Measurements from ENCODE around the gene RND3.

RND3 gene

DNA sequence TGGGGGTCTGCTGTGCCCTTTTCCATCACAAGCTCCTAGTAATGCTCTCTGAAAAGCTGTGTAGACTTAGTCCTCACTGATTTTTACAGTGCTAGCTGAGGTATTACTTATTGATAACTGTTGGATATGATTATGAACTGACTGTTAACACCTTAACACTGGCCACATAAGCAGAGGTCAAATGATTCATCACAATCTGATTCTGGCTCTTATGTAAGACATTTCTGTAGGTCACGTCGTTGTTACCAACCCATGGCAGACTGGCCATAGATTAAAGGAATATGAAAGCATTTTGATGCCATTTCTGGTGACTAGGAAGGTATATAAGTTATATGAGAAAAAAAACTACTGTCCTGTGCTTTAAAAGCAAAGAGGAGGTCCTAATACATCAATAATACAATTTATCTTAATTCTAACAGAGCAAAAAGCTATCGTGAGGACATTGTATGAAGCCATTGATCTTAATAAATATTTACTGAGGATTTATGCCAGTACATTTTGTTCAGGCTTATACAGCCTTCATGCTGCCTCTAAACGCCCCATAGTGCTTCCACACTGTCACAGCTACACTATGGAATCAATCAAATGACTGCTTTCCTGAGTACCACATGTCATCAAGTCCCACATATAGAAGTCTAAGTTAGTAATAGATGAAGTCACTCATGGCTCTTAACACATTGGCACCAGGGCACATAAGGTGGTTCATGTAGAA lies 6.9 kb upstream of the RND3 start:
- no peak for DNase-seq
- intact Hi-C loops (cut with DNase I), result no loop called here

- no peak for DNase-seq
- intact Hi-C loops (cut with DNase I), result no loop called here
These were observed 4.5 kb upstream of the RND3 start for GRCh38 chr2:150491943-150492342.

DNA sequence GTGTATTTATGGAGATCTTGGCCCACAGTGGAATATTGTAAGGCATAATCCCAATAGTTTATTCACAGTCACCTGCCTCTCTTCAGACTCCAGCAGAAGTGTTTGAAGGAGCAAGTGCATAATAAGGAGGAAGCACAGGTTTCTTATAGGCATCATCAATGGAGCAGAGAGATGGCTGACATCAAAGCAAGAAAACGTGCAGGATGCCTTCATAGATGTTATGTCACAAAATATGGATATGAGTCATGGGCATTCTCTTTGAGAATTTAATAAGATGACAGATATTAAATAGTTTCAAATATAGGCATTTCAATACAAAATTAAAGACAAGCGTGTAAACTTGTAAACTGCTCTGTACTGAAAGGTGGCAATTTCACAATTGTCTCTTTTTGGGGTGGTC lies 4.0 kb upstream of the RND3 start:
- DNase-seq, result no peak
- intact Hi-C loops (cut with DNase I), result no loop called here

DNA sequence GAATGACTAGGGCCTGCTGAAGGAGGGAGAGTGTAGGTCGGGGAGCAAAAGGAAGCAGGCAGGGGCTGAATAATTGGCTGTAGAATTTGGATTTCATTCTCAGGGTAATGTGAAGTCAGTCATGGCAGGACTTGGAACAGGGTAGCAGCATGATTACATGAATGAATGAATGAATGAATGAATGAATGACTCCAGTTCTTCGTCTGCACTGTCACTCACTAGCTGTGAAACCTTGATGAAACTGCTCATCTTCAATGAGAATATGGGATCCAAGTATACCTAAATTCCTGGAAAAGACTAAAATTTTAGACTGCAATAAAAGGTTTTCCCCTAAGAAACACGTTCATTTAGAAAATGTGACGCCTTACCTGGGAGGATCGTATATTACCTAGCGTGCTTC lies 3.0 kb upstream of the RND3 start:
- no peak for DNase-seq
- intact Hi-C loops (cut with DNase I), result no loop called here

DNA sequence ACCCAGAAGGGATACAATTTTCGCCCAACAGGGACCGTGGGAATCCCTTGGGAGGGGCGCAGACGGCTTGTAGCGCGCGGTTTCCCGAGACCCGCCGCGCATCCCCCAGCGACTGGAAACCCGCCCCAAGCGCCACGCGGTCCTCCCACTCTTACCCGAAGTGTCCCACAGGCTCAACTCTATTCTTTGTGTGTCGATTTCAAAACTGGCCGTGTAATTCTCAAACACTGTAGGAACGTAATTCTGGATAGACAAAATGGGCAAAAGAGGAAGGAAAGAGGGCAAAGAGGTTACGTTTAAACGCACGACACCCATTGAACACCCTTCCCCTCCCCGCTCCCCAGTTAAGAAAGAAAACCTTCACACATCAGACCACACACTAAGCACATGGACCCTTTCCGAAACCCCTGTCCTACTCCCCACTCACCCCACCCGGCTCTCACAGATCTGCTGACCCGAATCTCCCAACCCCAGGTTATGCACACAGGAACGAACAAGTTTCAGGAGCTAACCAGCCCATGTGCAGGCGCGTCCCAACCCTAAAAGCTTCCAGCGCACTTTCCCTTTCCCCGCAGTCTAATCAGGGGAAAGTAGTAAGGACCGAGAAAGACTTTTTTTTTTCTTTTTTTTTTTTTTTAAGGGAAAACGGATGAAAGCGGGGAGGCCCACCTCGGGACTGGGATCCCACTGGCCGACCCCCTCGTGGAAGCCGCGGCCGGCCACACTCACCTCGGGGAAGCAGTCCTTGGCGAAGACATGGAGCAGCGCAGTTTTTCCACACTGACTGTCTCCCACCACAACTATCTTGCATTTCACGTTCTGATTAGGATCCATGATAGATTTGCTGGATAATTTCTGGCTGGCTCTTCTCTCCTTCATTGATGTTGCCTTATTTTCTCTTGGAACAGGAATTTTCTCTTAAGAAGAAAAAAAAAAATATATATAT lies 655 bp downstream of the RND3 start:
- peak in 6 of 10 donors; percentile 8 to 69 (median 15) for DNase-seq
- intact Hi-C loops (cut with DNase I), result loop anchor here (5.0 kb wide), 2 partner anchors 690 to 890 kb away; no protein-coding TSS in a partner anchor

- intact Hi-C loops (cut with DNase I), result loop anchor here (5.0 kb wide), 2 partner anchors 689 to 889 kb away; no protein-coding TSS in a partner anchor
These were observed 1.5 kb downstream of the RND3 start for GRCh38 chr2:150485871-150486538.

GRCh38 chr2:150485114-150485870 lies 2.2 kb downstream of the RND3 start:
- DNase-seq, result peak in 9 of 10 donors; percentile 38 to 94 (median 58)
- intact Hi-C loops (cut with DNase I), result loop anchor here (5.0 kb wide), 2 partner anchors 688 to 888 kb away; no protein-coding TSS in a partner anchor

More at GRCh38 chr2:150485871-150486538, 1.5 kb downstream of the RND3 start:
- DNase-seq, result peak in 9 of 10 donors; percentile 25 to 94 (median 63)

- peak in 2 of 10 donors; percentile 4 to 9 for DNase-seq
- intact Hi-C loops (cut with DNase I), result loop anchor here (5.0 kb wide), 2 partner anchors 687 to 887 kb away; no protein-coding TSS in a partner anchor
These were observed 2.9 kb downstream of the RND3 start for GRCh38 chr2:150484461-150485021.

DNA sequence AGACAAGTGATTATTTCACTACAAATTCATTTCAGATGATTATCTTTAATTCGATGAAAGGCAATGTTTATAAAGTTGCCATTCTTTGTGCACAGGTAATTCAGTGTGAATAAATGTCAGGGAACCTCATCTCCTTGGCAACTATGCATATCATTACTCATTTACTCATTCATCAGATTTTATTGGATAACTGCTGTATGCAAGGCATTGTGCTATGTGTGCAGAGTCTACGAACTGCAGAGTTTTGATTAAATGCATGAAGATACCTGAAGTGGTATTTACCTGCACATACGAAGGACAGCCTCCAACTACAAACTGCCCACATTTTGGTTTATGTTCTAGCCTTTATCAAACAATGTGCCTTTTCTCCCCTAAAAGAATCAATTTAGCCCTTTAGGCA lies 3.5 kb downstream of the RND3 start:
- DNase-seq, result no peak
- intact Hi-C loops (cut with DNase I), result no loop called here

DNA sequence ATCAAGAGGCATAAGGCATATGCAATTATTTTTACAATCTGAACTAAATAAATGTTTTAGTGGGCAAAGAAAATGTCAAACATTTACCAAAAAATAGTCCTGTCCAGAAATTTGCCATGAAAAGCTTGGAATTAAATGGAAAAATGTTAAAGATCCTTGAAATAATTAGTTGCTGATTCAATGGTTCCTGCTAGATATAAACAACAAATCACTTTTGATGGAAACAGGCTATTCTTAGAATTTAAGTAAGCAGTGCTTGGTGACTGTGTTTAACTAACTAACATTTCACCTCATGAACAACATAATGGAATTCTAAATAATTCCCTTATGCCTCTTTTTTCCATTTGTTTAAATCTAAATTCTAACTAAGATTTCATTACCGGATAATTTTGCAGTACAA lies 3.9 kb downstream of the RND3 start:
- no peak for DNase-seq
- intact Hi-C loops (cut with DNase I), result no loop called here

DNA sequence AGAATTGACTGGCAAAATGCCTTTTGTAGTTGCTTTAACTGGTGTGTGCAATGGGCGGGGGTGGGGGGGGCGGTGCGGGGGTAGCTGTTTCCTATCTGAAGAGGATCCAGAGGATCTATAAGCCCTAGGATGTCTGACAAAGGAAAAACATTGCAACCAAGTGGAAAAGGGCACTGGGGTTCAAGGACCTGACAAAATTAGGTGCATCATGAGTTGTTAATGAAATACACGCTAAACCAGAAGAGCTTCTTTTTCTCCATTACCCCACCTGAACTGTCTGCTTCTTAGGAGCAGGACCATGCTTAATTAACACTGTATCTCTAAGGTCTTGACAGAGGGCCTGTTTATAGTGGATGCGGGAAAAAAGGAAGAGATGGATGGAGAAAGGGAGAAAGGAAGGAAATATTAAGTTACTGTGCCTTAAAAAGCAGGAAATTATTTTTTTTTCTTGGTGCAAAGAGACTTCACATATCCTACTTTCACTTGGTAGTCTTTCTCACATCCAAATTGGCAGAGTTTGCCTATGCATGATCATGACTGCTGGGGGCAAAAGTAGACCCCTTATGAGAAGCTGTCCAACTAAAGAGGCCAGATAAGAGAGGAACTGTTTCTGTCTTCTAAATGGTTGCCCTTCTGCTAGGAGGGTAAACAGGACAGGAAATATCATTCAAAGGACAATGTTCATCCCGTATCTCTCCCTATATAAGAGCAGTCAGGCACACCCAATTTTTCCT lies 4.6 kb downstream of the RND3 start:
- intact Hi-C loops (cut with DNase I), result no loop called here
- DNase-seq, result no peak

DNA sequence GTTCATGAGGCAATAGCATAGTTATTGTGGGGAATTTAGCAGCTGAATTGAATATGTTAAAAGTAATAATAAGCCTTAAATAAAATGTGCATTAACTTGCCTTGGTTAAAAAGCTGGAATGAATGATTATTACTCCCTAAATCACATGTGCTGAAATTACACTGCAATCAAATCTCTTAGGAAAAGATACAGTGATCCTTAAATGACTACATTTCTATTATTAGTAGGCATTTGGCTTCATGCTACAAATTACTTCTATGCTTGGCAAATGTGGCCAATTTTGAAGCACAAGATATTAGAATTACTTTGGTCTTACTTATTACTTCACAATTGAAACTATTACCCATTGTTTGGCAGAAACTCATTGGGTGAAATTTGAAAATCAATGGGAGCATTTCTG lies 5.4 kb downstream of the RND3 start:
- intact Hi-C loops (cut with DNase I), result no loop called here
- no peak for DNase-seq

- intact Hi-C loops (cut with DNase I), result no loop called here
These were observed 6.3 kb downstream of the RND3 start for GRCh38 chr2:150480971-150481830.

DNA sequence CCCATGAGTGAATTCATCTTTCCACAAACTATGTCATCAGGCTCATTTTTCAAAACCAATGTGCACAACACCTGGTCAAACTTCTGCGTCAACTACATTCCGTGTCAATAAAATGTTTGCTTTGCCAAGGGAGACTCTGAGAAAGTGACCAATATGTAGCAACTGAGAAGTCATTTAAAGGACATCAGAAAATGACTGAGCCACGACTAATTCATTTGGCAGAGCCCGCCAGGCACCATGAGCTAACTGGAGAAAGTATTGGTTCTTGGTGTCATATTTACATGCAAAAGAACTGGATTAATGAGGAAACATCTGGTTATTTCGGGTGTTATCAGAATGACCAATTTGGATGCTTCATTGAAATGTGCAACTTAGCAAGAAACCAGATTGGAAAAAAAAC lies 7.2 kb downstream of the RND3 start:
- intact Hi-C loops (cut with DNase I), result no loop called here
- no peak for DNase-seq

More at GRCh38 chr2:150480971-150481830, 6.3 kb downstream of the RND3 start:
- DNase-seq, result no peak

- intact Hi-C loops (cut with DNase I), result no loop called here
- DNase-seq, result no peak
These were observed 8.2 kb downstream of the RND3 start for GRCh38 chr2:150479075-150479915.

DNA sequence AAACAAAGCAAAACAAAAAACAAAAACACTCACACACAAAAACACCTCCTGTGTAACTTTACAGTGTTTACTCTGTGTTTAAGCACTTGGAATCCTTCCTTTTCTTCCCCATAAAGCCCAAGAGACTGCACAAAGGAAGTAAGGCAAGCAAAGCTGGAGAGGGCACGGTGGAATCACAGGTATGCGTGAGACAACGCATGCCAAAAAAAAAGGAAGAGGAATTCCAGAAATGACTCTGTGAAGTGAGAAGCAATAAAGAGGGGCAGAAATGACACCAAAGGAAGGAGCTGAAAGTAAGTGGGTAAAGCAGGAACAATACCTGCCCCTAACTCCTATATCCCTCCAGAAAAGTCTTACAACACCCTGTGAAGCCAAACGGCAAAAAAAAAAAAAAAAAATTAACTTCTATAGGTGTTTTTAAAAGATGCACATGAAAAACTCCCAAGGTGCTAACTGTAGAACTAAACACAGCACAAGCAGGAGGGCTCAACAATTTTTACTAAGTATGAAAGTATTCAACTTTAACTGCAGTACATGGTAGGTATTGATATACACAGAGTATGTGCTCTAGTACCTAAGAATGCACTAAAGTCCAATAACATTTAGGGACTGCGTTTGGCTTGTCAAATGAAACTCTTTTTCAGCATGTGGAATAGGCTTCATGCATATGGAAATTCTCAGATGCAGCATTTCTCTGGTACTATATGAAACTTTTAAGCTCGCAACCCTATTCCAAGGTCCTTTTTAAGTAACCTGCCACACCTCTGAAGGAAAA lies 9.1 kb downstream of the RND3 start:
- no peak for DNase-seq

More for the DNA sequence above, 9.1 kb downstream of the RND3 start:
- intact Hi-C loops (cut with DNase I), result no loop called here

All from posterior cingulate gyrus (tissue), 11 donors.